WTC11 (cell line): Measurements from ENCODE around the gene ATP10D. TPM values are rescaled to one million over a fixed set of nuclear protein-coding genes. Genes with fewer than 3 reads are reported as not detected.

ENCODE experiments used
- ATAC-seq: fragments of 200-7000 bp; cut with Tn5 transposase; 2 replicates; pipeline ENCODE4 v1.10.0; 2021; ENCODE audit warnings: mild to moderate bottlenecking, moderate library complexity
- CTCF ChIA-PET: fragments of 300-600 bp; sonication (Branson Sonifier 250); formaldehyde crosslinking; loops from one replicate; lab custom pipeline; 2021; ENCODE audit warnings: antibody characterized with exemption; lab: Charles Lee
- POLR2A ChIA-PET: fragments of 350-600 bp; sonication (Branson Sonifier 250); formaldehyde crosslinking; loops from one replicate; lab custom pipeline; 2021; ENCODE audit warnings: antibody characterized with exemption; lab: Charles Lee
- DNase-seq: peaks from one replicate; pipeline ENCODE4 v3.0.0; 2021; ENCODE audit warnings: low spot score
- H3K27ac Mint-ChIP-seq: 2 replicates; pipeline ENCODE4 v1.8.0; 2021; ENCODE audit warnings: mixed read lengths
- H3K27me3 Mint-ChIP-seq: 2 replicates; pipeline ENCODE4 v1.8.0; 2021; ENCODE audit warnings: low read depth, mild to moderate bottlenecking, moderate library complexity, mixed read lengths
- H3K36me3 Mint-ChIP-seq: 2 replicates; pipeline ENCODE4 v1.8.0; 2021; ENCODE audit warnings: mixed read lengths
- H3K4me1 Mint-ChIP-seq: 2 replicates; pipeline ENCODE4 v1.8.0; 2022; ENCODE audit warnings: mixed read lengths
- H3K4me3 Mint-ChIP-seq: 2 replicates; pipeline ENCODE4 v1.8.0; 2021; ENCODE audit warnings: mild to moderate bottlenecking, moderate library complexity, mixed read lengths
- H3K9me3 Mint-ChIP-seq: 2 replicates; pipeline ENCODE4 v1.8.0; 2021; ENCODE audit warnings: mixed read lengths
- AR ChIP-seq: fragments of 250-450 bp; sonication (Bioruptor Pico); IDR thresholded peaks from 2 replicates; pipeline ENCODE4 v1.9.0; 2021; ENCODE audit warnings: mild to moderate bottlenecking
- EMX1 ChIP-seq: fragments of 250-450 bp; sonication (Bioruptor Pico); IDR thresholded peaks from 2 replicates; pipeline ENCODE4 v1.8.0; 2021; ENCODE audit warnings: mild to moderate bottlenecking
- FOXK1 ChIP-seq: sonication (generic); formaldehyde crosslinking; IDR thresholded peaks from 2 replicates; pipeline ENCODE4 v1.8.0; 2022; ENCODE audit warnings: mild to moderate bottlenecking, moderate library complexity, missing genetic modification reagents
- GRHL2 ChIP-seq: fragments of 250-450 bp; sonication (Bioruptor Pico); IDR thresholded peaks from 2 replicates; pipeline ENCODE4 v1.8.0; 2022; ENCODE audit warnings: mild to moderate bottlenecking, moderate library complexity; ENCODE audit not compliant: insufficient replicate concordance, severe bottlenecking
- KAT7 ChIP-seq: sonication (generic); formaldehyde crosslinking; IDR thresholded peaks from 2 replicates; pipeline ENCODE4 v1.8.1; 2023; ENCODE audit warnings: missing genetic modification reagents, mild to moderate bottlenecking, borderline replicate concordance
- NR2C2 ChIP-seq: sonication (generic); formaldehyde crosslinking; IDR thresholded peaks from 2 replicates; pipeline ENCODE4 v1.8.0; 2022; ENCODE audit warnings: mild to moderate bottlenecking, missing genetic modification reagents
- PRDM15 ChIP-seq: sonication (generic); formaldehyde crosslinking; IDR thresholded peaks from 2 replicates; pipeline ENCODE4 v1.8.0; 2022; ENCODE audit warnings: missing genetic modification reagents
- PRRX2 ChIP-seq: fragments of 250-450 bp; sonication (Bioruptor Pico); IDR thresholded peaks from 2 replicates; pipeline ENCODE4 v1.8.0; 2021; ENCODE audit warnings: mild to moderate bottlenecking
- ZBTB21 ChIP-seq: sonication (generic); formaldehyde crosslinking; IDR thresholded peaks from 2 replicates; pipeline ENCODE4 v1.8.1; 2023; ENCODE audit warnings: mild to moderate bottlenecking, missing genetic modification reagents, borderline replicate concordance
- ZNF219 ChIP-seq: sonication (generic); formaldehyde crosslinking; IDR thresholded peaks from 2 replicates; pipeline ENCODE4 v1.8.0; 2023; ENCODE audit warnings: missing genetic modification reagents, mild to moderate bottlenecking, borderline replicate concordance
- total RNA-seq: library from RNA; stranded (reverse); gene quantifications from 3 replicates; pipeline ENCODE4 v1.2.3, GENCODE V29; 2021
- TF ChIP-seq, protein P1 (sequence below): sonication (generic); formaldehyde crosslinking; IDR thresholded peaks from 2 replicates; pipeline ENCODE4 v1.8.1; 2023; ENCODE audit warnings: mild to moderate bottlenecking, missing genetic modification reagents
- TF ChIP-seq, protein P2 (sequence below): sonication (generic); formaldehyde crosslinking; IDR thresholded peaks from 2 replicates; pipeline ENCODE4 v1.8.1; 2023; ENCODE audit warnings: mild to moderate bottlenecking, missing genetic modification reagents, moderate library complexity
- TF ChIP-seq, protein P3 (sequence below): sonication (generic); formaldehyde crosslinking; IDR thresholded peaks from 2 replicates; pipeline ENCODE4 v1.8.1; 2023; ENCODE audit warnings: mild to moderate bottlenecking, moderate library complexity, missing genetic modification reagents
- TF ChIP-seq, protein P4 (sequence below): sonication (generic); formaldehyde crosslinking; IDR thresholded peaks from 2 replicates; pipeline ENCODE4 v1.8.0; 2022; ENCODE audit warnings: mild to moderate bottlenecking, missing genetic modification reagents

ATP10D gene
- total RNA-seq, 1 experiment from 2014 or later, result 3.1 TPM

DNA sequence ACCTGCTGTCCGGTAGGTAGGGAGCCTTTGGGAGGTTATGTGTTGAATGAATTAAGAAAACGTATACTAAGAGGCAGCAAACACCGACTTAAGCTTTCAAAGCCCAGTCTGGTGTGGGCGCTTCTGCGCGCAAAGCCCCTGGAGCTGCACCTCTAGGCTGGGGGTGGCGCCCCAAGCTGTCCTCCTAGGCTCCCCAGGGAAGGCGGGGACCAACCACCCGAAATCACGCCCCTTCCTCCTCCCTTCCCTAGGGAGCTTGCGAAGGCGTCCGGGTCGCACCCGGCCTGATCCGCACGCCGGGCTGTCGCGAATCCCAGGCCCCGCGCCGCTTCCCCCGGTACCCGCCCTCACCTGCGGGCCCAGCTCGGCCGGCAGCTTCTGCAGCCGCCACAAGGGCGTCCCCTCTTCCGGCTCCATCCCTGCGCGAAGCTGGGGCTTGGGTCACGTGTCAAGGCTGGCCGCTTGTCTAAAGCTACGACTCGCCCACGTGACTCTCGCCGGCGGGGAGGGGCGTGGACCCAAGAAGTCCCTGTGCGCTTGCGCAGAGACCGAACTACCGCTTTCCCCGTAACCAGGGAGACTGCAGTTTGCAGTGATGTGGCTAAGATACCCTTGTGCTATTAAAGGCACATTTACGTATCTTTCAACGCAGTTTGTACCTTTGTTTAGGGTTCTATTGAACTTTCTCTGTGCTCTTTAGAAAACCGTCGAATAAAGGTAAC is 21.7 kb upstream of the ATP10D start, which contains the start of gene COMMD8 (continued):
- TF ChIP-seq, protein P1, sequence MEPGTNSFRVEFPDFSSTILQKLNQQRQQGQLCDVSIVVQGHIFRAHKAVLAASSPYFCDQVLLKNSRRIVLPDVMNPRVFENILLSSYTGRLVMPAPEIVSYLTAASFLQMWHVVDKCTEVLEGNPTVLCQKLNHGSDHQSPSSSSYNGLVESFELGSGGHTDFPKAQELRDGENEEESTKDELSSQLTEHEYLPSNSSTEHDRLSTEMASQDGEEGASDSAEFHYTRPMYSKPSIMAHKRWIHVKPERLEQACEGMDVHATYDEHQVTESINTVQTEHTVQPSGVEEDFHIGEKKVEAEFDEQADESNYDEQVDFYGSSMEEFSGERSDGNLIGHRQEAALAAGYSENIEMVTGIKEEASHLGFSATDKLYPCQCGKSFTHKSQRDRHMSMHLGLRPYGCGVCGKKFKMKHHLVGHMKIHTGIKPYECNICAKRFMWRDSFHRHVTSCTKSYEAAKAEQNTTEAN (CRISPR knock-in tag), result peak; percentile 29; the same call in 1 of the 2 replicates
- TF ChIP-seq EMX1 (CRISPR knock-in tag), result no peak
- TF ChIP-seq PRDM15 (CRISPR knock-in tag), result peak; percentile 96
- 0 out of 2 replicates have a peak, but pooled peaks have one; percentile 15 for TF ChIP-seq ZBTB21 (CRISPR knock-in tag)
- no peak for TF ChIP-seq PRRX2 (CRISPR knock-in tag)
- TF ChIP-seq, protein P2, sequence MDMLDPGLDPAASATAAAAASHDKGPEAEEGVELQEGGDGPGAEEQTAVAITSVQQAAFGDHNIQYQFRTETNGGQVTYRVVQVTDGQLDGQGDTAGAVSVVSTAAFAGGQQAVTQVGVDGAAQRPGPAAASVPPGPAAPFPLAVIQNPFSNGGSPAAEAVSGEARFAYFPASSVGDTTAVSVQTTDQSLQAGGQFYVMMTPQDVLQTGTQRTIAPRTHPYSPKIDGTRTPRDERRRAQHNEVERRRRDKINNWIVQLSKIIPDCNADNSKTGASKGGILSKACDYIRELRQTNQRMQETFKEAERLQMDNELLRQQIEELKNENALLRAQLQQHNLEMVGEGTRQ (CRISPR knock-in tag), result peak; percentile 100
- TF ChIP-seq, protein P3, sequence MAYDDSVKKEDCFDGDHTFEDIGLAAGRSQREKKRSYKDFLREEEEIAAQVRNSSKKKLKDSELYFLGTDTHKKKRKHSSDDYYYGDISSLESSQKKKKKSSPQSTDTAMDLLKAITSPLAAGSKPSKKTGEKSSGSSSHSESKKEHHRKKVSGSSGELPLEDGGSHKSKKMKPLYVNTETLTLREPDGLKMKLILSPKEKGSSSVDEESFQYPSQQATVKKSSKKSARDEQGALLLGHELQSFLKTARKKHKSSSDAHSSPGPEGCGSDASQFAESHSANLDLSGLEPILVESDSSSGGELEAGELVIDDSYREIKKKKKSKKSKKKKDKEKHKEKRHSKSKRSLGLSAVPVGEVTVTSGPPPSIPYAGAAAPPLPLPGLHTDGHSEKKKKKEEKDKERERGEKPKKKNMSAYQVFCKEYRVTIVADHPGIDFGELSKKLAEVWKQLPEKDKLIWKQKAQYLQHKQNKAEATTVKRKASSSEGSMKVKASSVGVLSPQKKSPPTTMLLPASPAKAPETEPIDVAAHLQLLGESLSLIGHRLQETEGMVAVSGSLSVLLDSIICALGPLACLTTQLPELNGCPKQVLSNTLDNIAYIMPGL (CRISPR knock-in tag), result peak; percentile 86
- TF ChIP-seq KAT7, result 0 out of 2 replicates have a peak, but pooled peaks have one; percentile 60
- no peak for TF ChIP-seq AR (CRISPR knock-in tag)

DNA sequence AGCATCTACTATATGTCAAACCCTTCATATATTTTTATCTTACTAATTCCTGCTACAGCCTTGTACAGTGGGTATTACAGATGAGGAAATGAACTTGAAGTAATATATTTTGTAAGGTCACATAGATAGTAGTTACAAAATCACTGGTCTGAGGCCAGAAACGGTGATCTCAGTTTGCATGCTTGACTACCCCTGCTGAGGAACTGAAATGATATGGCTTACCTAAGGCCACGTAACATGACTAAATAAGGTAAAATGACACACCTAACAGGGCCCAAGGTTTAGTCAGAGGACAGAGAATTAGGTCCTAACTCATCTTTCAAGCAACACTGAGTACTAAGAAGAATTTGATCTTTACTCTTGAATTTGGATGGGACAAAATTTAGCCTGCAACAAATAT is 20.1 kb upstream of the ATP10D start:
- Mint-ChIP-seq H3K27ac (no peak overlapping the region), H3K9me3 (no peaks in the 10 kb centered on the region), H3K4me3 (no peak overlapping the region), H3K36me3 (no peaks in the 10 kb centered on the region), H3K4me1 (peaks cover 18% of the 10 kb centered on the region), H3K27me3 (peaks cover 6% of the 10 kb centered on the region; the same call in 1 of the 2 replicates)
- CTCF ChIA-PET, result no interaction called here
- DNase-seq (no peak), ATAC-seq (no peak)
- POLR2A ChIA-PET, result no interaction called here
- TF ChIP-seq, protein P3 (CRISPR knock-in tag), result no peak
- TF ChIP-seq NR2C2 (no peak), ZNF219 (CRISPR knock-in tag) (no peak), GRHL2 (CRISPR knock-in tag) (no peak), FOXK1 (CRISPR knock-in tag) (no peak)
- TF ChIP-seq, protein P4, sequence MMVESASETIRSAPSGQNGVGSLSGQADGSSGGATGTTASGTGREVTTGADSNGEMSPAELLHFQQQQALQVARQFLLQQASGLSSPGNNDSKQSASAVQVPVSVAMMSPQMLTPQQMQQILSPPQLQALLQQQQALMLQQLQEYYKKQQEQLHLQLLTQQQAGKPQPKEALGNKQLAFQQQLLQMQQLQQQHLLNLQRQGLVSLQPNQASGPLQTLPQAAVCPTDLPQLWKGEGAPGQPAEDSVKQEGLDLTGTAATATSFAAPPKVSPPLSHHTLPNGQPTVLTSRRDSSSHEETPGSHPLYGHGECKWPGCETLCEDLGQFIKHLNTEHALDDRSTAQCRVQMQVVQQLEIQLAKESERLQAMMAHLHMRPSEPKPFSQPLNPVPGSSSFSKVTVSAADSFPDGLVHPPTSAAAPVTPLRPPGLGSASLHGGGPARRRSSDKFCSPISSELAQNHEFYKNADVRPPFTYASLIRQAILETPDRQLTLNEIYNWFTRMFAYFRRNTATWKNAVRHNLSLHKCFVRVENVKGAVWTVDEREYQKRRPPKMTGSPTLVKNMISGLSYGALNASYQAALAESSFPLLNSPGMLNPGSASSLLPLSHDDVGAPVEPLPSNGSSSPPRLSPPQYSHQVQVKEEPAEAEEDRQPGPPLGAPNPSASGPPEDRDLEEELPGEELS (CRISPR knock-in tag), result no peak
